Neural cell (in vitro differentiated cells): ENCODE data around the gene ELOVL2. TPM values are rescaled to one million over a fixed set of nuclear protein-coding genes. Genes with fewer than 3 reads are reported as not detected.

Experiments
- H2AFZ ChIP-seq: fragments of 200-600, 300-800 bp; sonication (generic), shearing (Covaris generic); 2 replicates; pipeline ENCODE4 v1.6.0; 2014; ENCODE audit warnings: low read depth, mild to moderate bottlenecking, antibody characterized with exemption, low read length, moderate library complexity
- H3F3A ChIP-seq: fragments of 200-600 bp; shearing (Covaris generic); 2 replicates; pipeline ENCODE4 v1.6.1; 2016; ENCODE audit warnings: mild to moderate bottlenecking, moderate library complexity, mixed read lengths, antibody characterized with exemption, low read length; ENCODE audit not compliant: insufficient read depth, poor library complexity, severe bottlenecking
- H3K27ac ChIP-seq: fragments of 200-600, 300-800 bp; sonication (generic), shearing (Covaris generic); 2 replicates; pipeline ENCODE4 v1.5.1; 2014; ENCODE audit warnings: mild to moderate bottlenecking, low read length, moderate library complexity
- H3K27me3 ChIP-seq: fragments of 300-800, 200-600 bp; sonication (generic), shearing (Covaris generic); 2 replicates; pipeline ENCODE4 v1.6.0; 2014; ENCODE audit warnings: mild to moderate bottlenecking, low read depth, low read length, moderate library complexity; ENCODE audit not compliant: insufficient read depth
- H3K36me3 ChIP-seq: fragments of 300-800, 200-600 bp; sonication (generic), shearing (Covaris generic); 2 replicates; pipeline ENCODE4 v1.5.1; 2014; ENCODE audit warnings: mild to moderate bottlenecking, antibody characterized with exemption, low read length, moderate library complexity; ENCODE audit not compliant: insufficient read depth
- H3K4me2 ChIP-seq: fragments of 300-800, 200-600 bp; sonication (generic), shearing (Covaris generic); 2 replicates; pipeline ENCODE4 v1.6.0; 2014; ENCODE audit warnings: mild to moderate bottlenecking, low read length
- H3K4me3 ChIP-seq: fragments of 300-800, 200-600 bp; sonication (generic), shearing (Covaris generic); 2 replicates; pipeline ENCODE4 v1.5.1; 2014; ENCODE audit warnings: mild to moderate bottlenecking, low read length, moderate library complexity
- H3K79me2 ChIP-seq: fragments of 200-600 bp; shearing (Covaris generic); replicated peaks from 2 replicates; pipeline ENCODE4 v1.6.0; 2014; ENCODE audit warnings: mild to moderate bottlenecking, low read length, moderate library complexity; ENCODE audit not compliant: insufficient read depth
- H3K9ac ChIP-seq: fragments of 300-800, 200-600 bp; sonication (generic), shearing (Covaris generic); 2 replicates; pipeline ENCODE4 v1.6.1; 2016; ENCODE audit warnings: mild to moderate bottlenecking, low read length, mixed read lengths
- H3K9me2 ChIP-seq: fragments of 200-600 bp; shearing (Covaris generic); 2 replicates; pipeline ENCODE4 v1.6.1; 2016; ENCODE audit warnings: mild to moderate bottlenecking, low read length, mixed read lengths; ENCODE audit not compliant: insufficient read depth
- H3K9me3 ChIP-seq: fragments of 200-600, 300-800 bp; sonication (generic), shearing (Covaris generic); 2 replicates; pipeline ENCODE4 v1.6.1; 2016; ENCODE audit warnings: mild to moderate bottlenecking, mixed run types, low read length, moderate library complexity, mixed read lengths
- H4K20me1 ChIP-seq: fragments of 200-600 bp; shearing (Covaris generic); 2 replicates; pipeline ENCODE4 v1.6.1; 2016; ENCODE audit warnings: mild to moderate bottlenecking, mixed run types; ENCODE audit not compliant: insufficient read depth
- EP300 ChIP-seq: fragments of 450-650 bp; conservative IDR thresholded peaks from 2 replicates; pipeline ENCODE4 v1.6.1; 2014; ENCODE audit warnings: antibody characterized with exemption, mild to moderate bottlenecking, moderate library complexity; ENCODE audit not compliant: poor library complexity, severe bottlenecking
- EZH2 ChIP-seq: fragments of 200-600, 300-800 bp; shearing (Covaris generic), sonication (generic); IDR thresholded peaks from 2 replicates; pipeline ENCODE4 v1.6.1; 2014; ENCODE audit warnings: antibody characterized with exemption, low read length, borderline replicate concordance, mild to moderate bottlenecking; ENCODE audit not compliant: insufficient read depth, poor library complexity, severe bottlenecking
- MXI1 ChIP-seq: fragments of 450-650 bp; conservative IDR thresholded peaks from 2 replicates; pipeline ENCODE4 v1.6.1; 2014; ENCODE audit warnings: antibody characterized with exemption, mild to moderate bottlenecking; ENCODE audit not compliant: poor library complexity, severe bottlenecking
- POLR2AphosphoS5 ChIP-seq: IDR thresholded peaks from 2 replicates; pipeline ENCODE4 v1.6.1; 2012
- RAD21 ChIP-seq: fragments of 450-650 bp; conservative IDR thresholded peaks from 2 replicates; pipeline ENCODE4 v1.6.1; 2014; ENCODE audit warnings: antibody characterized with exemption, mild to moderate bottlenecking, moderate library complexity
- SMC3 ChIP-seq: fragments of 450-650 bp; conservative IDR thresholded peaks from 2 replicates; pipeline ENCODE4 v1.6.1; 2014; ENCODE audit warnings: antibody characterized with exemption, mild to moderate bottlenecking, moderate library complexity; ENCODE audit not compliant: poor library complexity
- TAF1 ChIP-seq: IDR thresholded peaks from 2 replicates; pipeline ENCODE4 v1.6.1; 2012; ENCODE audit warnings: low read depth
- polyA plus RNA-seq: library from polyadenylated mRNA; depleted of rRNA; stranded (reverse); fragments of >200 nt; gene quantifications from 2 replicates; pipeline ENCODE4 v1.2.3, GENCODE V29; 2014
- TF ChIP-seq, protein P1 (sequence below): IDR thresholded peaks from 2 replicates; pipeline ENCODE4 v1.6.1; 2012; ENCODE audit warnings: borderline replicate concordance
- TF ChIP-seq, protein P2 (sequence below): fragments of 450-650 bp; IDR thresholded peaks from 2 replicates; pipeline ENCODE4 v1.5.1; 2014; ENCODE audit warnings: antibody characterized with exemption, mild to moderate bottlenecking, moderate library complexity; ENCODE audit not compliant: poor library complexity, severe bottlenecking

The ELOVL2 gene
- polyA plus RNA-seq, 1 donor from 2014 or later, result 5.4 TPM

DNA sequence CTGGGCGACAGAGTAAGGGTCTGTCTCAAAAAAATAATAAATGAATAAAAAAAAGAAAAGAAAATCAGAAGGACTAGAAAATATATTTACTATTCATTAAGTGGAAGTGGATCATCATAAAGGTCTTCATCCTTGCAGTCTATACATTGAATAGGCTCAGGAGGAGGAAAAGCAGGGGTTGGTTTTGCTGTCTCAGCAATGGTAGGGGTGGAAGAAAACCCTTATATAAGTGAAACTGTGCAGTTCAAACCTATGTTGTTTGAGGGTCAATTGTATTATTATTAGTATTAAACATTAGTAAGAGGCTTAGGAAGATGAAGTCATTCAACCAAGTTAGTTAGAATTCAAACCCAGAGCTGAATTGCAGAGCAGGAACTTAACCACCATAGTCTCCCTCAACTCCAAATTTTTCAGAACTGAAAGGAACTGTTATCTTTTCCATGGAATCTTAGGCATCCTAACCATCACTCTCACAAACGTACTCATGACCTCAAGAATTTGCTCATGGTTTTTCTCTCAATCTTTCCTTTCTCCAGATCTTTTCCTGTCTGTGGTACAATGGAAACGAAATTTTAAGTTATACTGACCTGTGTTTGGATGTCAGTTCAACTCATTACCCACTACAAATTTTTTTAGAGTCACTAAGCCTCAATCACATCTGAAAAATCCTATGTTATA is 41.8 kb upstream of the ELOVL2 start:
- Histone ChIP-seq H3K9ac (no peak overlapping the region), H3K9me2 (no peaks in the 10 kb centered on the region), H3K79me2 (no peaks in the 10 kb centered on the region), H3F3A (no peaks in the 10 kb centered on the region), H3K36me3 (no peaks in the 10 kb centered on the region), H3K4me2 (no peak overlapping the region), H3K4me3 (no peak overlapping the region), H4K20me1 (no peaks in the 10 kb centered on the region), H3K9me3 (no peaks in the 10 kb centered on the region), H3K27me3 (no peaks in the 10 kb centered on the region), H2AFZ (no peak overlapping the region), H3K27ac (no peak overlapping the region)
- TF ChIP-seq, protein P1, sequence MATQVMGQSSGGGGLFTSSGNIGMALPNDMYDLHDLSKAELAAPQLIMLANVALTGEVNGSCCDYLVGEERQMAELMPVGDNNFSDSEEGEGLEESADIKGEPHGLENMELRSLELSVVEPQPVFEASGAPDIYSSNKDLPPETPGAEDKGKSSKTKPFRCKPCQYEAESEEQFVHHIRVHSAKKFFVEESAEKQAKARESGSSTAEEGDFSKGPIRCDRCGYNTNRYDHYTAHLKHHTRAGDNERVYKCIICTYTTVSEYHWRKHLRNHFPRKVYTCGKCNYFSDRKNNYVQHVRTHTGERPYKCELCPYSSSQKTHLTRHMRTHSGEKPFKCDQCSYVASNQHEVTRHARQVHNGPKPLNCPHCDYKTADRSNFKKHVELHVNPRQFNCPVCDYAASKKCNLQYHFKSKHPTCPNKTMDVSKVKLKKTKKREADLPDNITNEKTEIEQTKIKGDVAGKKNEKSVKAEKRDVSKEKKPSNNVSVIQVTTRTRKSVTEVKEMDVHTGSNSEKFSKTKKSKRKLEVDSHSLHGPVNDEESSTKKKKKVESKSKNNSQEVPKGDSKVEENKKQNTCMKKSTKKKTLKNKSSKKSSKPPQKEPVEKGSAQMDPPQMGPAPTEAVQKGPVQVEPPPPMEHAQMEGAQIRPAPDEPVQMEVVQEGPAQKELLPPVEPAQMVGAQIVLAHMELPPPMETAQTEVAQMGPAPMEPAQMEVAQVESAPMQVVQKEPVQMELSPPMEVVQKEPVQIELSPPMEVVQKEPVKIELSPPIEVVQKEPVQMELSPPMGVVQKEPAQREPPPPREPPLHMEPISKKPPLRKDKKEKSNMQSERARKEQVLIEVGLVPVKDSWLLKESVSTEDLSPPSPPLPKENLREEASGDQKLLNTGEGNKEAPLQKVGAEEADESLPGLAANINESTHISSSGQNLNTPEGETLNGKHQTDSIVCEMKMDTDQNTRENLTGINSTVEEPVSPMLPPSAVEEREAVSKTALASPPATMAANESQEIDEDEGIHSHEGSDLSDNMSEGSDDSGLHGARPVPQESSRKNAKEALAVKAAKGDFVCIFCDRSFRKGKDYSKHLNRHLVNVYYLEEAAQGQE, result no peak
- no peak for TF ChIP-seq EZH2
- TF ChIP-seq RAD21, result no peak
- TF ChIP-seq SMC3, result no peak
- no peak for TF ChIP-seq EP300
- TF ChIP-seq TAF1, result no peak
- TF ChIP-seq, protein P2, sequence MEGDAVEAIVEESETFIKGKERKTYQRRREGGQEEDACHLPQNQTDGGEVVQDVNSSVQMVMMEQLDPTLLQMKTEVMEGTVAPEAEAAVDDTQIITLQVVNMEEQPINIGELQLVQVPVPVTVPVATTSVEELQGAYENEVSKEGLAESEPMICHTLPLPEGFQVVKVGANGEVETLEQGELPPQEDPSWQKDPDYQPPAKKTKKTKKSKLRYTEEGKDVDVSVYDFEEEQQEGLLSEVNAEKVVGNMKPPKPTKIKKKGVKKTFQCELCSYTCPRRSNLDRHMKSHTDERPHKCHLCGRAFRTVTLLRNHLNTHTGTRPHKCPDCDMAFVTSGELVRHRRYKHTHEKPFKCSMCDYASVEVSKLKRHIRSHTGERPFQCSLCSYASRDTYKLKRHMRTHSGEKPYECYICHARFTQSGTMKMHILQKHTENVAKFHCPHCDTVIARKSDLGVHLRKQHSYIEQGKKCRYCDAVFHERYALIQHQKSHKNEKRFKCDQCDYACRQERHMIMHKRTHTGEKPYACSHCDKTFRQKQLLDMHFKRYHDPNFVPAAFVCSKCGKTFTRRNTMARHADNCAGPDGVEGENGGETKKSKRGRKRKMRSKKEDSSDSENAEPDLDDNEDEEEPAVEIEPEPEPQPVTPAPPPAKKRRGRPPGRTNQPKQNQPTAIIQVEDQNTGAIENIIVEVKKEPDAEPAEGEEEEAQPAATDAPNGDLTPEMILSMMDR, result no peak
- TF ChIP-seq MXI1, result no peak
- TF ChIP-seq POLR2AphosphoS5, result no peak

DNA sequence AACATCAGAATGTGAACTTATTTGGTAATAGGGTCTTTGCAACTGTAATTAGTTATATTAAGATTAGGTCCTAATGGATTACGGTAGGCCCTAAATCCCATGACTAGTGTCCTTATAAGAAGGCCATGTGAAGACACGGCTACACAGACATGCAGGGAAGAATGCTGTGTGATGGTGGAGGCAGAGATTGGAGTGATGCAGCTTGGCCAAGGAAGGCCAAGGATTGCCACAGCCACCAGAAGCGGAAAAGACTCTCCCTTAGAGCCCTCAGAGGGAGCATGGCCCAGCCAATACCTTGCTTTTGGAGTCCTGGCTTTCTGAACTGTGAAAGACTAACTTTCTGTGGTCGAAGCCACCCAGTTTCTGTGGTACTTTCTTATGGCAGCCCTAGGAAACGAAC is 39.9 kb upstream of the ELOVL2 start:
- Histone ChIP-seq H3K9me2 (no peaks in the 10 kb centered on the region), H3K4me2 (no peak overlapping the region), H3K36me3 (no peaks in the 10 kb centered on the region), H3K79me2 (no peaks in the 10 kb centered on the region), H3K27me3 (no peaks in the 10 kb centered on the region), H3K9me3 (no peaks in the 10 kb centered on the region), H3K4me3 (no peak overlapping the region), H3F3A (no peaks in the 10 kb centered on the region), H3K9ac (no peak overlapping the region), H2AFZ (no peak overlapping the region), H3K27ac (no peak overlapping the region), H4K20me1 (no peaks in the 10 kb centered on the region)
- TF ChIP-seq POLR2AphosphoS5 (no peak), EZH2 (no peak), MXI1 (no peak), RAD21 (no peak), SMC3 (no peak)
- TF ChIP-seq, protein P1, result no peak
